DND-41 (cell line): ENCODE measurements around the gene DNAJC30.

ENCODE experiments used
- EZH2 ChIP-seq: IDR thresholded peaks from 3 replicates; pipeline ENCODE4 v1.6.1; 2012; ENCODE audit warnings: borderline replicate concordance, low read depth, mild to moderate bottlenecking, moderate library complexity, low read length, inconsistent platforms; ENCODE audit not compliant: severe bottlenecking
- TF ChIP-seq, protein P1 (sequence below): IDR thresholded peaks from 2 replicates; pipeline ENCODE4 v1.5.1; 2012; ENCODE audit warnings: borderline replicate concordance, low read length, moderate library complexity, mild to moderate bottlenecking; ENCODE audit not compliant: poor library complexity, severe bottlenecking; ENCODE audit errors: extremely low read depth

DNA sequence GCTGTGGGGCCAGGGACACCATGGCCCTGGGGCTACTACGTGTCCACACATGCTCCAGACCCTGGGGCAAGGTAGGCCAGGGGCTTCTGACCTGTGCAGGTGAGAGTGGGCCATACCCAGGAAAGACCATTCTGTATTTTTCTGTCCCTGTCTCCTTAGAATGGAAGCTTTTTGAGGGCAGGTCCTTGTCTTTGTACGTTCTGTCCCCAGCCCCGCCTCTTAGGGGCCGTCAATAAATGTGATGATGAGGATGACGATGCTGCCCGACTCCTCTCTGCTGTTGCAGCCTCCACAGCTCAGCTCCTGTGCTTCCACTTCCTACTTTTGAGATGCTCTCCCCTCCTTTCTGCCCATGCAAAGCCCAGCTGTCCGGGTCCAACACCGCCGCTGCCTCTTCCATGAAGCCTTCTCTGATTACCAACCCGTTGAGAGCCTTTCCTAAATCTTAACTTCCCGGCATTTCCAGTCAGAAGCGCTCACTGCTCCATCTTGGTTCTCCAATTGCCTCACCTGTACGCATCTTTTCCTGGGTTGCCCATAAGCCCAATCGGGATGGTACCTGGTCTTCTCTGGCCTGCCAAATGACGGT is 11.3 kb downstream of the DNAJC30 start:
- TF ChIP-seq, protein P1, sequence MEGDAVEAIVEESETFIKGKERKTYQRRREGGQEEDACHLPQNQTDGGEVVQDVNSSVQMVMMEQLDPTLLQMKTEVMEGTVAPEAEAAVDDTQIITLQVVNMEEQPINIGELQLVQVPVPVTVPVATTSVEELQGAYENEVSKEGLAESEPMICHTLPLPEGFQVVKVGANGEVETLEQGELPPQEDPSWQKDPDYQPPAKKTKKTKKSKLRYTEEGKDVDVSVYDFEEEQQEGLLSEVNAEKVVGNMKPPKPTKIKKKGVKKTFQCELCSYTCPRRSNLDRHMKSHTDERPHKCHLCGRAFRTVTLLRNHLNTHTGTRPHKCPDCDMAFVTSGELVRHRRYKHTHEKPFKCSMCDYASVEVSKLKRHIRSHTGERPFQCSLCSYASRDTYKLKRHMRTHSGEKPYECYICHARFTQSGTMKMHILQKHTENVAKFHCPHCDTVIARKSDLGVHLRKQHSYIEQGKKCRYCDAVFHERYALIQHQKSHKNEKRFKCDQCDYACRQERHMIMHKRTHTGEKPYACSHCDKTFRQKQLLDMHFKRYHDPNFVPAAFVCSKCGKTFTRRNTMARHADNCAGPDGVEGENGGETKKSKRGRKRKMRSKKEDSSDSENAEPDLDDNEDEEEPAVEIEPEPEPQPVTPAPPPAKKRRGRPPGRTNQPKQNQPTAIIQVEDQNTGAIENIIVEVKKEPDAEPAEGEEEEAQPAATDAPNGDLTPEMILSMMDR = no peak
- no peak for TF ChIP-seq EZH2
